ENCODE data around the gene NOTUM.

Gene NOTUM

GRCh38 chr17:81908793-81909192 is 52.2 kb downstream of the NOTUM start:
- DNase-seq = no peak

GRCh38 chr17:81907219-81908145 is 53.5 kb downstream of the NOTUM start:
- DNase-seq = no peak

GRCh38 chr17:81906476-81907218 is 54.3 kb downstream of the NOTUM start:
- DNase-seq = no peak

- DNase-seq = no peak
Measured at GRCh38 chr17:81905993-81906392, 55.0 kb downstream of the NOTUM start.

- DNase-seq = no peak
Measured at GRCh38 chr17:81905424-81905875, 55.5 kb downstream of the NOTUM start.

- no peak for DNase-seq
Measured at GRCh38 chr17:81904600-81905423, 56.2 kb downstream of the NOTUM start.

GRCh38 chr17:81903896-81904599 is 56.9 kb downstream of the NOTUM start:
- no peak for DNase-seq

- no peak for DNase-seq
Measured at GRCh38 chr17:81903415-81903831, 57.6 kb downstream of the NOTUM start.

- DNase-seq = no peak
Measured at GRCh38 chr17:81902653-81903414, 58.2 kb downstream of the NOTUM start.

Data from stimulated activated CD8-positive, alpha-beta memory T cell treated with anti-CD3 and anti-CD28 coated beads, Interleukin-4, amount 100 ng/mL, for 48 hours (primary cell).